ENCODE results near the gene SCAPER.
"Not testable (repeated sequence)": the region's sequence is repeated elsewhere in the genome, so short reads cannot be mapped to it uniquely, and the experiment has no call there.

SCAPER gene

DNA sequence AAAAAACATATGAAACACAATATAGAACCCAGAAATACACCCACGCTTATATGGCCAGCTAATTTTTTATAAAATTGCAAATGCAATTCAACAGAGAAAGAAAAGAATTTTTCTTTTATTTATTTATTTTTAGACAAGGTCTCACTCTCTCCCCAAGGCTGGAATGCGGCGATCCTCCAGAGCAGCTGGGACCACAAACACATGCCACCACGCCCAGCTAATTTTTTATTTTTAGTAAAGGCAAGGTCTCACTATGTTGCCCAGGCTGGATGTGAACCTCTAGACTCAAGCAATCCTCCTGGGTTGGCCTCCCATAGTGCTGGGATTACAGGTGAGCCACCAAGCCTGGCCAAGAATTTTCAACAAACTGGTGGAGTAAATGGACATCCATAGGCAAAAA is 117.9 kb downstream of the SCAPER start:
- DNase-seq (ENCODE audit: low read depth in 3 of 3), result no peak

GRCh38 chr15:76776969-76777368 is 128.2 kb downstream of the SCAPER start:
- no peak for DNase-seq (ENCODE audit: low read depth in 3 of 3)

- no peak for DNase-seq (ENCODE audit: low read depth in 3 of 3)
Observed at GRCh38 chr15:76776480-76776879, 128.7 kb downstream of the SCAPER start.

- no peak for DNase-seq (ENCODE audit: low read depth in 3 of 3)
Observed at GRCh38 chr15:76773234-76773633, 131.9 kb downstream of the SCAPER start.

DNA sequence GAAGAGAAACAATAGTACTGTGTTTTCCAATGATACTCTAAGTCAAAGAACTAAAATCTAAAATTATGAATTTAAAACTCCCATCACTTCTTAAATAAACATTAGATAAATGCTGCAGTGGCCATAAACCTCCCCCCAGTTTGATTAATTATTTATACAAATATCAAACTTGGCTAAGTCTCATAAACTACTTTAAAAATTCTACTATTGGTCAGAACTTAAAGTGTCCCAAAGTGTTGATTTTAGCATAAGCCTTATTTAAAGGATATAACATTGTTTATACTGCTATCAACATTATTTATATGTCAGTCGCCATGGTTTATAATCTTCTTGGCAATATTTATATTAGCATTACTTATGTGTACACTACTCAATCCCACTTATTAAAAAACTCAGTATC is 132.4 kb downstream of the SCAPER start:
- no peak for DNase-seq (ENCODE audit: low read depth in 3 of 3)

DNA sequence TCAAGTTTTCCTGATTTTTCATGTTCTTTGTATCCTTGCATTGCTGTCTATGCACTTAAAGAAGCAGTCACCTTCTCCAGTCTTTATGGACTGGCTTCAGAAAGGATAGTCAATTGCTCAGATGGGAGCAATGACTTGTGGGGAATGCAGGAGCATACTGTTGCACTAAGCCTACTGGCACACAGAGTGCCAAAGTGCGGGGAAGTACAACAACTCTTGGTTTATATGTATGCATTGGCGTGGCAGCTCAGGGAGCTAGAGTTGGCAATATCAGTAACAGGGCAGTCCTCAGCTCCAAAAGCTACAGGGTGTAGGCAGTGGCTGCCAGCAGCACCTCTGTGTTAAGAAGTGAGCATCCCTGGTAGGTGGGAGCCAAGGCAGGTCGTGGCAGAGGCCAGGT is 141.1 kb downstream of the SCAPER start:
- no peak for DNase-seq (ENCODE audit: low read depth in 3 of 3)

DNA sequence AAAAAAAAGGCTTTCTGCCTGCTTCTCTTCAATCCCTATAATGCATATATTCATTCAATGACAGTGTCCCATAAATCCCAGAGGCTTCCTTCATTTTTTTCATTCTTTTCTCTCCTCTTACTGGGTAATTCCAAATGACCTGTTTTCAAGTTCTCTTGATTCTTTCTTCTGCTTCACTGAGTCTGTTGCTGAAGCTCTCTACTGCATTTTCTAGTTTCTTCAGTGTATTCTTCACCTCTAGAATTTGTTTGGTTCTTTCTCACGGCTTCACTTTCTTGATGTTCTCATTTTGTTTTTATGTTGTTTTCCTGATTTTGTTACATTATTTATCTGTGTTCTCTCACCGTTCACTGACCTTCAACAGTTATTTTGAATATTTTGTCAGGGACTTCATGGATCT is 141.6 kb downstream of the SCAPER start:
- DNase-seq (ENCODE audit: low read depth in 3 of 3), result no peak

GRCh38 chr15:76756381-76756780 is 148.8 kb downstream of the SCAPER start:
- no peak for DNase-seq (ENCODE audit: low read depth in 3 of 3)

- DNase-seq (ENCODE audit: low read depth in 3 of 3), result no peak
Observed at GRCh38 chr15:76753771-76754170, 151.4 kb downstream of the SCAPER start.

DNA sequence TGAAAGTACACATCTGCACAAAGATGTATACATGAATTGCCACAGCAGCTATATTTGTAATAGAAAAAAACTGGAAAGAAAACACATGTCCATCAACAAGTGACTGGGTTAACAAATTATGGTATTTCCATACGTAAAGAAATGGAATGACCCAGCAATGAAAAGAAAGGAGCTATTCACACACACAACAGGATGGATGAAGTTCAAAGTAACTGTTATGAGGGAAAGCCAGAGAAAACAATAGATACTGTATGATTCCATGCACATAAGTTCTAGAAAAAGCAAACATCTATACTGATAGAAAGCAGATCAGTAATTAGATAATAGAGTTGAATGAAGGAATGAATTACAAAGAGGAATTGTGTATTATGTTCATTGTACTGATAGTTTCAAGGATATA is 152.0 kb downstream of the SCAPER start:
- no peak for DNase-seq (ENCODE audit: low read depth in 3 of 3)

DNA sequence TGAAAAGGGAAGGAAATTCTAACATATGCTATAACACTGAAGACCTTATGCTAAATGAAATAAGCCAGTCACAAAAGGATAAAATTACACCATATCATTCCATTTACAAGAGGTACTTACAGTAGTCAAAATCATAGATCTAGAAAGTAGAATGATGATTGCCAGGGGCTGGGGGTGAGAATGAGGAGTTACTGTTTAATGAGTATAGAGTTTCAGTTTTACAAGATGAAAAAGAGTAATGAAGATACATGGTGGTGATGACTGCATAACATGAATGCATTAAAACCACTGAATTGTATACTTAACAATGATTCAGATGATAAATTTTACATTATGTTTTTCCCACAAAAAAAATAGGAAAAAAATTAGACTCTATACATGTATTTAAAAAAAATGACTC is 152.6 kb downstream of the SCAPER start:
- peak in 1 of 3 donors; percentile 24 for DNase-seq (ENCODE audit: low read depth in 3 of 3)

GRCh38 chr15:76737573-76737972 is 167.6 kb downstream of the SCAPER start:
- DNase-seq (ENCODE audit: low read depth in 3 of 3), result no peak

DNA sequence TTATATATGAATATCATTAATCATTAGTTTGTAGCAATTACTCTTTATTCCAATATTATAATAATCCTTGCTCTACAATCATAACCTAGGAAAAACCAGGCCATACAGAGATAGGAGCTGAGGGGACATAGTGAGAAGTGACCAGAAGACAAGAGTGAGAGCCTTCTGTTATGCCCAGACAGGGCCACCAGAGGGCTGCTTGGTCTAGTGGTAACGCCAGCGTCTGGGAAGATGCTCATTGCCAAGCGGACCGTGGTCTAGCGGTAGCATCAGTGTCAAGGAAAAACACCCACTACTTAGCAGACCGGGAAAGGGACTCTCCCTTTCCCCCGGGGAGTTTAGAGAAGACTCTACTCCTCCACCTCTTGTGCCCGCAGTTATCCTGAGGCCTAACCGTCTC is 172.8 kb downstream of the SCAPER start:
- not testable (repeated sequence) for DNase-seq (ENCODE audit: low read depth in 3 of 3)

GRCh38 chr15:76730262-76730661 is 174.9 kb downstream of the SCAPER start:
- DNase-seq (ENCODE audit: low read depth in 3 of 3), result no peak

DNA sequence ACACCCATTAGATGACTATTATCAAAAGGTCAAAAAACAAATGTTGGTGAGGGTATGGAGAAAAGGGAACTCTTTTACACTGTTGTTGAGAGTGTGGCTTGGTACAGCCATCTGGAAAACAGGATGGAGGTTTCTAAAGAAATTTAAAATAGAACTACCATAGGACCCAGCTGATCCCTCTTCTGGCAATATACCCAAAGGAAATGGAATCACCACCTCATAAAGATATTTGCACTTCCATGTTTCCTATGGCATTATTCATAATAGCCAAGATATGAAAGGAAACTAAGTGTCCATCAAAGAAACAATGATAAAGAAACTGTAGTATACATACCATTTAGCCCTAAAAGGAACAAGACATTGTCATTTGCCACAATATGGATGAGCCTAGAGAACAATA is 186.3 kb downstream of the SCAPER start:
- DNase-seq (ENCODE audit: low read depth in 3 of 3), result no peak

DNA sequence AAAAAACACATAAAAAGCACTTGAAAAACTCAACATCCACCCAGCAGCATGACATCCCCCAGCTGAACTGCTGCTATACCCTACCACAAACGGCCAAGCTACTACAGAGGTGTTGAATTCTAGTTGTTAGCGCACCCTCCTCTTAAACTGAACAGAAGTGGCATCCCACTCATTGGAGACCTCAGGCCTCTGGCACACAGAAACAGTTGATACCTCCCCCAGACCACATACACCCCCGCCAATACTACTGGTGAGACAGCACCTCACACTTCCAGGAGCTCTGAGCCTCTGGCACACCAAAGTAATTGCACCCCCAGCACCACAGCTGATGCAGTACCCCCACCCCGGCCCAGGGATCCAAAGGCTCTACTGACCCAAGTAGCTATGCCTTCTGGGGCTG is 190.2 kb downstream of the SCAPER start:
- no peak for DNase-seq (ENCODE audit: low read depth in 3 of 3)

- no peak for DNase-seq (ENCODE audit: low read depth in 3 of 3)
Observed at GRCh38 chr15:76711351-76711827, 193.8 kb downstream of the SCAPER start.

DNA sequence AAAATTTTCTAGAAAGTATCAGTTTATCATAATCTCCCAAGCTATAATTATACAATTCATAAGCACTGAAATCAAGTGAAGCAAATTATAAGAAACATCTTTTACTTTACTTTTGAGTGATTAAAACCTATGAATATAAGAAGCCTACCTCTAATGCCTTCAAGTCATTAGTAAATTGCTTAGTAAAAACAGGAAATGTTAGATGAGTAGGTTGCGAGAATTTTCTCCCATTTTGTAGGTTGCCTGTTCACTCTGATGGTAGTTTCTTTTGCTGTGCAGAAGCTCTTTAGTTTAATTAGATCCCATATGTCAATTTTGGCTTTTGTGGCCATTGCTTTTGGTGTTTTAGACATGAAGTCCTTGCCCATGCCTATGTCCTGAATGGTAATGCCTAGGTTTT is 201.1 kb downstream of the SCAPER start:
- DNase-seq (ENCODE audit: low read depth in 3 of 3), result not testable (repeated sequence)

GRCh38 chr15:76696840-76697239 is 208.3 kb downstream of the SCAPER start:
- no peak for DNase-seq (ENCODE audit: low read depth in 3 of 3)

- not testable (repeated sequence) for DNase-seq (ENCODE audit: low read depth in 3 of 3)
Observed at GRCh38 chr15:76692546-76692945, 212.6 kb downstream of the SCAPER start.

GRCh38 chr15:76687592-76687991 is 217.5 kb downstream of the SCAPER start:
- not testable (repeated sequence) for DNase-seq (ENCODE audit: low read depth in 3 of 3)

- DNase-seq (ENCODE audit: low read depth in 3 of 3), result no peak
Observed at GRCh38 chr15:76684002-76684401, 221.1 kb downstream of the SCAPER start.

GRCh38 chr15:76682833-76683232 is 222.3 kb downstream of the SCAPER start:
- DNase-seq (ENCODE audit: low read depth in 3 of 3), result no peak

DNA sequence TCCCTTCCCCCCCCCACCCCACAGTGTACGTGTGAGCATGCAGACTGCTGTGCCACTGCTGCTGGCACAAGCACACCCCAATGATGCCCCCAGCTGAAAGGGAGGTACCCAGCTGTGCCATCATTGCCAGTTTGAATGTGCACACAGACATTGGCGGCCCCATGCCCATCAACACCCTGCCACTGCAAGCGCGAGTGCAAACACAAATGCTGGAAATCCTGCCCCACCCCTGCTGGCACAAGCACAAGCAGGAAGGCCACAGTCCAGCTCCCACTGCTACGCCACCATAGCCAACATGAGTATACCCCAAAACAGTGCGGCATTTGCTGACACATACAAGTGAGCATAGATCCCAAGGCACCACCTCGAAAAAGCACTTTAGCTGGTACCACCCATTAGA is 222.9 kb downstream of the SCAPER start:
- no peak for DNase-seq (ENCODE audit: low read depth in 3 of 3)

GRCh38 chr15:76678766-76679165 is 226.4 kb downstream of the SCAPER start:
- DNase-seq (ENCODE audit: low read depth in 3 of 3), result no peak

Measured in stimulated activated CD4-positive, alpha-beta T cell treated with anti-CD3 and anti-CD28 coated beads, TNF-alpha, amount 100 ng/mL, for 48 hours (primary cell).